HepG2 (cell line): ENCODE data around the gene OLFM1. TPM values are rescaled to one million over a fixed set of nuclear protein-coding genes. Genes with fewer than 3 reads are reported as not detected.

Experiments used
- ATAC-seq: fragments of 200-7000 bp; cut with Tn5 transposase; 3 replicates; pipeline ENCODE4 v1.9.1; 2020; ENCODE audit warnings: mild to moderate bottlenecking, moderate library complexity
- BruUV-seq: library from RNA; stranded (reverse); fragments of 400-500 nt; replicated peaks from 2 replicates; lab custom pipeline; 2021; lab: Mats Ljungman, UMichigan
- CTCF ChIA-PET: fragments of 300-600 bp; formaldehyde crosslinking; extraction: SDS; loops from one replicate; lab custom pipeline; 2021; ENCODE audit warnings: low total read pairs, inconsistent platforms, low intra/inter-chr PET ratio; lab: Yijun Ruan, JAX
- POLR2A ChIA-PET: fragments of 350-600 bp; sonication (Branson Sonifier 250); formaldehyde crosslinking; loops from one replicate; lab custom pipeline; 2020; ENCODE audit warnings: antibody characterized with exemption, inconsistent platforms; lab: Yijun Ruan, JAX
- DNase-seq: peaks from one replicate; pipeline ENCODE4 v3.0.0-alpha.2; 2015; ENCODE audit warnings: low spot score
- FAIRE-seq: peaks from 3 replicates; lab custom pipeline; 2011; peaks lifted over from hg19 to GRCh38; lab: Jason Lieb, UNC
- H2AFZ ChIP-seq: one replicate; pipeline ENCODE4 v1.6.1; 2011; ENCODE audit warnings: low read length, inconsistent platforms
- H3K27ac ChIP-seq: fragments of 300-600 bp; 3 replicates; pipeline ENCODE4 v1.8.0; 2011; ENCODE audit warnings: mixed run types, mild to moderate bottlenecking, mixed read lengths, low read length, inconsistent platforms; ENCODE audit not compliant: insufficient read depth; ENCODE audit errors: extremely low read length
- H3K27me3 ChIP-seq, 2 experiments: fragments of 200-600 bp in 1 of 2; 2 replicates in 1 of 2; 3 replicates in 1 of 2; pipeline versions ENCODE4 v1.6.0 to v1.8.0; 2011; ENCODE audit warnings: low read length in 2 of 2, mild to moderate bottlenecking in 2 of 2, moderate library complexity in 2 of 2, inconsistent platforms in 1 of 2; ENCODE audit not compliant: insufficient read depth in 2 of 2, control insufficient read depth in 1 of 2
- H3K36me3 ChIP-seq, 2 experiments: fragments of 200-600 bp in 1 of 2; replicated peaks in 1 of 2; 2 replicates in 1 of 2; 3 replicates in 1 of 2; pipeline versions ENCODE4 v1.5.1 to v1.8.0; 2011; ENCODE audit warnings: low read length in 2 of 2, inconsistent platforms in 1 of 2; ENCODE audit not compliant: insufficient read depth in 2 of 2, control insufficient read depth in 1 of 2
- H3K4me1 ChIP-seq: 2 replicates; pipeline ENCODE4 v1.5.1; 2012; ENCODE audit warnings: low read length, inconsistent platforms; ENCODE audit not compliant: insufficient read depth
- H3K4me2 ChIP-seq: 2 replicates; pipeline ENCODE4 v1.6.0; 2011; ENCODE audit warnings: low read depth, low read length, inconsistent platforms
- H3K4me3 ChIP-seq, 3 experiments: fragments of 200-600 bp in 1 of 3; sonication (generic), shearing (Covaris generic) in 1 of 3; replicated peaks in 1 of 3; 2 replicates each; pipeline ENCODE4 v1.5.1; 2011 to 2016; ENCODE audit warnings: low read length in 3 of 3, inconsistent platforms in 2 of 3, low read depth in 2 of 3, mild to moderate bottlenecking in 2 of 3, control low read depth in 1 of 3, mixed read lengths in 1 of 3; ENCODE audit not compliant: insufficient read depth in 1 of 3
- H3K79me2 ChIP-seq: one replicate; pipeline ENCODE4 v1.6.1; 2011; ENCODE audit warnings: low read length, inconsistent platforms; ENCODE audit not compliant: insufficient read depth
- H3K9ac ChIP-seq: 2 replicates; pipeline ENCODE4 v1.6.0; 2011; ENCODE audit warnings: mild to moderate bottlenecking, low read depth, low read length, inconsistent platforms; ENCODE audit not compliant: insufficient read depth
- H3K9me3 ChIP-seq: 2 replicates; pipeline ENCODE4 v1.5.1; 2012; ENCODE audit warnings: mild to moderate bottlenecking, low read length
- H4K20me1 ChIP-seq: 2 replicates; pipeline ENCODE4 v1.6.0; 2011; ENCODE audit warnings: inconsistent platforms, mild to moderate bottlenecking, low read length, moderate library complexity; ENCODE audit not compliant: insufficient read depth
- ARHGAP35 ChIP-seq: sonication (generic); formaldehyde crosslinking; IDR thresholded peaks from 2 replicates; pipeline ENCODE4 v1.9.0; 2022; ENCODE audit warnings: mild to moderate bottlenecking, inconsistent platforms, moderate library complexity, missing genetic modification reagents, borderline replicate concordance
- IKZF1 ChIP-seq: fragments of 450-650 bp; IDR thresholded peaks from 2 replicates; pipeline ENCODE4 v1.7.1; 2016
- MAZ ChIP-seq, 2 experiments: sonication (generic) in 1 of 2; formaldehyde crosslinking in 1 of 2; IDR thresholded peaks; 2 replicates each; pipeline versions ENCODE4 v1.5.0 to v1.6.1; 2012 to 2020; ENCODE audit warnings: low read depth in 2 of 2, mild to moderate bottlenecking in 2 of 2, borderline replicate concordance in 1 of 2, improper control_type of control experiment in 1 of 2, low read length in 1 of 2, missing genetic modification reagents in 1 of 2, moderate library complexity in 1 of 2
- NAIF1 ChIP-seq: sonication (generic); formaldehyde crosslinking; IDR thresholded peaks from 2 replicates; pipeline ENCODE4 v1.5.0; 2020; ENCODE audit warnings: mild to moderate bottlenecking, missing genetic modification reagents, borderline replicate concordance
- TBL1XR1 ChIP-seq: fragments of 150-350 bp; IDR thresholded peaks from 2 replicates; pipeline ENCODE4 v1.6.1; 2014; ENCODE audit warnings: borderline replicate concordance, low read length; ENCODE audit not compliant: partially characterized antibody
- THAP11 ChIP-seq: IDR thresholded peaks from 2 replicates; pipeline ENCODE4 v1.6.1; 2016; ENCODE audit warnings: missing biosample characterization, missing genetic modification reagents
- TRIM24 ChIP-seq: sonication (generic); formaldehyde crosslinking; IDR thresholded peaks from 2 replicates; pipeline ENCODE4 v1.8.0; 2022; ENCODE audit warnings: mild to moderate bottlenecking, missing genetic modification reagents
- ZNF232 ChIP-seq: sonication (generic); formaldehyde crosslinking; IDR thresholded peaks from 2 replicates; pipeline ENCODE4 v1.4.0; 2020; ENCODE audit warnings: missing genetic modification reagents, borderline replicate concordance
- ZNF331 ChIP-seq: sonication (generic); formaldehyde crosslinking; IDR thresholded peaks from 2 replicates; pipeline ENCODE4 v1.4.0; 2020; ENCODE audit warnings: missing genetic modification reagents
- ZNF367 ChIP-seq: sonication (generic); formaldehyde crosslinking; IDR thresholded peaks from 2 replicates; pipeline ENCODE4 v1.4.0; 2020; ENCODE audit warnings: missing genetic modification reagents, borderline replicate concordance
- ZNF549 ChIP-seq: sonication (generic); formaldehyde crosslinking; IDR thresholded peaks from 2 replicates; pipeline ENCODE4 v1.5.0; 2020; ENCODE audit warnings: missing genetic modification reagents
- ZSCAN21 ChIP-seq: sonication (generic); formaldehyde crosslinking; IDR thresholded peaks from 2 replicates; pipeline ENCODE4 v1.8.0; 2022; ENCODE audit warnings: mild to moderate bottlenecking, missing genetic modification reagents, moderate library complexity, borderline replicate concordance
- WGBS: methylation state at CpG from one replicate; pipeline ENCODE4 v1.1.6; 2017; ENCODE audit warnings: low lambda C conversion rate; 5-methylcytosine and 5-hydroxymethylcytosine counted together
- in situ Hi-C: cut with HindIII; loops from 2 replicates; pipeline ENCODE4 v1.10.0; 2017; ENCODE audit warnings: low pct_unique_long_range_greater_than_20kb; ENCODE audit not compliant: extremely low pct_ligation_motif_present
- intact Hi-C: fragments of 100-400 bp; cut with micrococcal nuclease; formaldehyde crosslinking; loops from one replicate; pipeline ENCODE4 v1.10.0; 2022; ENCODE audit not compliant: unreplicated experiment
- polyA plus RNA-seq, 8 experiments: library from polyadenylated mRNA; depleted of rRNA in 3 of 8; stranded (reverse) in 7 of 8; unstranded in 1 of 8; fragments of >200 nt; fragmentation: Illumina TruSeq in 4 of 8; extraction: Trizol in 4 of 8; gene quantifications; 2 replicates each; pipeline versions ENCODE4 v1.2.1 to v1.2.3, GENCODE V29; 2011 to 2016; ENCODE audit warnings: low read depth in 4 of 8, missing spikeins in 1 of 8, mixed read lengths in 1 of 8; ENCODE audit not compliant: insufficient read depth in 1 of 8
- total RNA-seq, 5 experiments: library from RNA; depleted of rRNA; stranded (reverse); fragments of >200 nt; fragmentation: Illumina TruSeq; extraction: Trizol; gene quantifications; 2 replicates each; pipeline ENCODE4 v1.2.3, GENCODE V29; 2016; ENCODE audit warnings: low read depth in 1 of 5
- TF ChIP-seq, protein P1 (sequence below): sonication (generic); formaldehyde crosslinking; conservative IDR thresholded peaks from 2 replicates; pipeline ENCODE4 v1.4.0; 2020; ENCODE audit warnings: mild to moderate bottlenecking, missing genetic modification reagents, moderate library complexity
- TF ChIP-seq, protein P2 (sequence below): IDR thresholded peaks from 2 replicates; pipeline ENCODE4 v1.6.1; 2016; ENCODE audit warnings: missing compliant biosample characterization, missing genetic modification reagents, borderline replicate concordance

Gene OLFM1
- total and polyA plus RNA-seq, 2 of the 13 experiments (the other 11 are each of a cell fraction or from before 2014, with no cell fraction given) = not detected

DNA sequence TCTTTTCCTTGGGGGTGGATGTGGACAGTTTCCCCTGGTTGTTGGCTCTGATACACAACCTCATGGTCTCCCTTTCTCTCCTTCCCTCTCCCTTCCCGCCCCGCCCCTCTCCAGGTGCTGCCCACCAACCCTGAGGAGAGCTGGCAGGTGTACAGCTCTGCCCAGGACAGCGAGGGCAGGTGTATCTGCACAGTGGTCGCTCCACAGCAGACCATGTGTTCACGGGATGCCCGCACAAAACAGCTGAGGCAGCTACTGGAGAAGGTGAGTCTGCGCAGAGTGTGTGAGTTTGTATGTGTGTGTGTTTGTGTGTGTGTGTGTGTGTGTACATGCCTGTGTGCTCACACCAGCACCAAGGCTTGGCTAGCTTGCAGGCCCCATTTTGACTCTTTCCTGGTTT, 2.6 kb downstream of the OLFM1 start:
- no peak for ATAC-seq
- H3K4me2 ChIP-seq = no peak overlapping the region
- no peaks in the 10 kb centered on the region for H3K36me3 ChIP-seq
- H3K9me3 ChIP-seq = no peaks in the 10 kb centered on the region
- CTCF ChIA-PET = no interaction called here
- intact Hi-C loops = no loop called here
- no peak overlapping the region for H2AFZ ChIP-seq
- TF ChIP-seq ZSCAN21 (no peak), ZNF549 (no peak), ZNF331 (CRISPR knock-in tag) (no peak), MAZ (IDR thresholded peaks at IDR 0.05; ENCODE audit: borderline replicate concordance, low read depth, low read length) (no peak), MAZ (CRISPR knock-in tag; IDR thresholded peaks at IDR 0.05; ENCODE audit: low read depth) (no peak), ZNF367 (CRISPR knock-in tag) (no peak), IKZF1 (no peak), TBL1XR1 (no peak), TRIM24 (no peak), ARHGAP35 (CRISPR knock-in tag) (no peak), ZNF232 (CRISPR knock-in tag) (no peak), NAIF1 (CRISPR knock-in tag) (no peak), THAP11 (CRISPR knock-in tag) (no peak)
- TF ChIP-seq, protein P1, sequence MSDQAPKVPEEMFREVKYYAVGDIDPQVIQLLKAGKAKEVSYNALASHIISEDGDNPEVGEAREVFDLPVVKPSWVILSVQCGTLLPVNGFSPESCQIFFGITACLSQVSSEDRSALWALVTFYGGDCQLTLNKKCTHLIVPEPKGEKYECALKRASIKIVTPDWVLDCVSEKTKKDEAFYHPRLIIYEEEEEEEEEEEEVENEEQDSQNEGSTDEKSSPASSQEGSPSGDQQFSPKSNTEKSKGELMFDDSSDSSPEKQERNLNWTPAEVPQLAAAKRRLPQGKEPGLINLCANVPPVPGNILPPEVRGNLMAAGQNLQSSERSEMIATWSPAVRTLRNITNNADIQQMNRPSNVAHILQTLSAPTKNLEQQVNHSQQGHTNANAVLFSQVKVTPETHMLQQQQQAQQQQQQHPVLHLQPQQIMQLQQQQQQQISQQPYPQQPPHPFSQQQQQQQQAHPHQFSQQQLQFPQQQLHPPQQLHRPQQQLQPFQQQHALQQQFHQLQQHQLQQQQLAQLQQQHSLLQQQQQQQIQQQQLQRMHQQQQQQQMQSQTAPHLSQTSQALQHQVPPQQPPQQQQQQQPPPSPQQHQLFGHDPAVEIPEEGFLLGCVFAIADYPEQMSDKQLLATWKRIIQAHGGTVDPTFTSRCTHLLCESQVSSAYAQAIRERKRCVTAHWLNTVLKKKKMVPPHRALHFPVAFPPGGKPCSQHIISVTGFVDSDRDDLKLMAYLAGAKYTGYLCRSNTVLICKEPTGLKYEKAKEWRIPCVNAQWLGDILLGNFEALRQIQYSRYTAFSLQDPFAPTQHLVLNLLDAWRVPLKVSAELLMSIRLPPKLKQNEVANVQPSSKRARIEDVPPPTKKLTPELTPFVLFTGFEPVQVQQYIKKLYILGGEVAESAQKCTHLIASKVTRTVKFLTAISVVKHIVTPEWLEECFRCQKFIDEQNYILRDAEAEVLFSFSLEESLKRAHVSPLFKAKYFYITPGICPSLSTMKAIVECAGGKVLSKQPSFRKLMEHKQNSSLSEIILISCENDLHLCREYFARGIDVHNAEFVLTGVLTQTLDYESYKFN (CRISPR knock-in tag) = no peak
- TF ChIP-seq, protein P2, sequence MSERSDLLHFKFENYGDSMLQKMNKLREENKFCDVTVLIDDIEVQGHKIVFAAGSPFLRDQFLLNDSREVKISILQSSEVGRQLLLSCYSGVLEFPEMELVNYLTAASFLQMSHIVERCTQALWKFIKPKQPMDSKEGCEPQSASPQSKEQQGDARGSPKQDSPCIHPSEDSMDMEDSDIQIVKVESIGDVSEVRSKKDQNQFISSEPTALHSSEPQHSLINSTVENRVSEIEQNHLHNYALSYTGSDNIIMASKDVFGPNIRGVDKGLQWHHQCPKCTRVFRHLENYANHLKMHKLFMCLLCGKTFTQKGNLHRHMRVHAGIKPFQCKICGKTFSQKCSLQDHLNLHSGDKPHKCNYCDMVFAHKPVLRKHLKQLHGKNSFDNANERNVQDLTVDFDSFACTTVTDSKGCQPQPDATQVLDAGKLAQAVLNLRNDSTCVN (CRISPR knock-in tag) = no peak
- TF ChIP-seq, all 625 proteins: peak for 0
- H3K4me3 ChIP-seq = no peak overlapping the region
- POLR2A ChIA-PET = no interaction called here
- H3K79me2 ChIP-seq = no peaks in the 10 kb centered on the region
- H3K27me3 ChIP-seq = peaks cover 3 to 39% of the 10 kb centered on the region in 2 experiments; a peak in 3 of 5 replicates
- no peaks in the 10 kb centered on the region for H4K20me1 ChIP-seq
- FAIRE-seq (no peak), DNase-seq (no peak)
- peaks cover 16% of the 10 kb centered on the region for H3K4me1 ChIP-seq
- WGBS = 17% methylated on average over 7 of the region's 7 CpGs
- no TSS peak for BruUV-seq
- H3K9ac ChIP-seq = no peak overlapping the region
- in situ Hi-C loops = no loop called here
- H3K27ac ChIP-seq = no peak overlapping the region
